HG03196 (cell line): ENCODE measurements around the gene DCBLD1.

Experiments used
- ATAC-seq: cut with Tn5 transposase; IDR thresholded peaks from one replicate; pipeline ENCODE4 v1.9.1; 2021; ENCODE audit not compliant: unreplicated experiment

The DCBLD1 gene

GRCh38 chr6:117555262-117555849 lies 72.9 kb downstream of the DCBLD1 start:
- ATAC-seq, result no peak

GRCh38 chr6:117555882-117556498 lies 73.5 kb downstream of the DCBLD1 start:
- no peak for ATAC-seq

- no peak for ATAC-seq
These were observed 75.5 kb downstream of the DCBLD1 start for GRCh38 chr6:117557951-117558350.

- no peak for ATAC-seq
These were observed 76.3 kb downstream of the DCBLD1 start for GRCh38 chr6:117558818-117559217.

- ATAC-seq, result no peak
These were observed 76.8 kb downstream of the DCBLD1 start for GRCh38 chr6:117559299-117559698.

GRCh38 chr6:117561128-117561527 lies 78.7 kb downstream of the DCBLD1 start:
- ATAC-seq, result no peak

GRCh38 chr6:117564681-117565080 lies 82.2 kb downstream of the DCBLD1 start:
- no peak for ATAC-seq

GRCh38 chr6:117568247-117568646 lies 85.8 kb downstream of the DCBLD1 start:
- ATAC-seq, result no peak

- ATAC-seq, result no peak
These were observed 86.4 kb downstream of the DCBLD1 start for GRCh38 chr6:117568831-117569410.

GRCh38 chr6:117573006-117573680 lies 90.7 kb downstream of the DCBLD1 start:
- no peak for ATAC-seq

GRCh38 chr6:117574198-117574597 lies 91.7 kb downstream of the DCBLD1 start:
- ATAC-seq, result no peak

GRCh38 chr6:117585647-117586046 lies 103.2 kb downstream of the DCBLD1 start:
- ATAC-seq, result no peak

GRCh38 chr6:117590447-117590846 lies 108.0 kb downstream of the DCBLD1 start:
- ATAC-seq, result no peak

GRCh38 chr6:117591405-117591804 lies 108.9 kb downstream of the DCBLD1 start:
- no peak for ATAC-seq

GRCh38 chr6:117592983-117593759 lies 110.7 kb downstream of the DCBLD1 start:
- ATAC-seq, result no peak

- ATAC-seq, result no peak
These were observed 112.8 kb downstream of the DCBLD1 start for GRCh38 chr6:117595099-117595923.

GRCh38 chr6:117597755-117598154 lies 115.3 kb downstream of the DCBLD1 start:
- ATAC-seq, result no peak
